Measurements from ENCODE around the gene CBFA2T3. TPM values are rescaled to one million over a fixed set of nuclear protein-coding genes. Genes with fewer than 3 reads are reported as not detected.
A peak's percentile ranks its signal among the peaks of the same experiment; 100 is the strongest.

CBFA2T3 gene
- total RNA-seq, 6 experiments from 2014 or later: 2.5 to 9.8 (median 4.2) TPM

DNA sequence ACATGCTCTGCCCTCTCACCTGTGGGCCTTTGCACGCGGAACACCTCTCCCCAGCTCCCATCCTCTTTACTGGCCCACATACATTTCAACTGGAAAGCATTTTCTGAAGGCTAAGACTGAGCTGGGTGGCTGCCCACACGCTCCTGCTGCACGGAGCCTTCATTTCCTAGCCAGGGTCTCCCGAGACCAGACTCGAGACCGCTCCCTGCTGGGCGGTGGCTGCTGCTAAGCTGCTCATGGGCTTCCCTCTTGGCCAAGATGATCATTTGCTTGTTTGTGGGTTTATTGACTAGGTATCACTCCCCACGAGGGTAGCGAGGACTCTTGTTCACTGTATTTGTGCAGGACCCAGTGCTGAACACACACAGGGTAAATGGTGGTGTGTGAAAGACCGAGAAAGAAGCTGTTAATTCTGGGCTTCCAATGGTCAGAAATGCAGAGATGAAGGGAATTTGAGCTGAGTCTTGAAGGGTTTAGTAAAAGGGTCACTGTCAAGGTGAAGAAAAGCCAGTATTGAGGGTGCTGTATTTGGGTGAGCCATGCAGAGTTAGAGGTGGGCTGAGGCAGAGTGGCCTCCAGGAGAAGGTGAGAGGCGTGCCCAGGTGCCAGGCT, 119.2 kb downstream of the CBFA2T3 start:
- WGBS (ENCODE audit: insufficient coverage, low coverage, low lambda C conversion rate, missing lambda C conversion rate): 14% methylated on average over 12 of the region's 12 CpGs
- Histone ChIP-seq H3K36me3 (peaks cover 0 to 29% (median 5%) of the 10 kb centered on the region in 4 donors), H3K27ac (peak overlapping the region in 2 of 3 donors; percentile 54 to 64), H3K9me3 (no peaks in the 10 kb centered on the region), H3K4me1 (peaks cover 0 to 18% (median 7%) of the 10 kb centered on the region in 4 donors), H3K4me3 (peak overlapping the region; percentile 94 to 98 (median 96)), H3K27me3 (no peaks in the 10 kb centered on the region)
- DNase-seq: peak; percentile 78 to 85 (median 84)
- TF ChIP-seq POLR2A (IDR thresholded peaks at IDR 0.05): no peak
- TF ChIP-seq CTCF (IDR thresholded peaks at IDR 0.05): peak; percentile 48 to 72 (median 67)
- intact Hi-C loops (cut with DNase I): no loop called here
- peak; percentile 65 to 71 (median 67) for ATAC-seq

- 0% methylated on average over 18 of the region's 87 CpGs for WGBS (ENCODE audit: insufficient coverage, low coverage, low lambda C conversion rate, missing lambda C conversion rate)
- DNase-seq: peak; percentile 99
- Histone ChIP-seq H3K27ac (peak within 1 kb of the TSS; percentile 48 to 64 (median 54)), H3K27me3 (no peaks in the 10 kb centered on the region), H3K4me1 (peaks cover 0 to 18% (median 7%) of the 10 kb centered on the region in 4 donors), H3K9me3 (no peaks in the 10 kb centered on the region), H3K36me3 (peaks cover 0 to 29% (median 5%) of the 10 kb centered on the region in 4 donors), H3K4me3 (peak within 1 kb of the TSS; percentile 94 to 98 (median 96))
- ATAC-seq: peak; percentile 93 to 96 (median 96)
- intact Hi-C loops (cut with DNase I): no loop called here
- TF ChIP-seq CTCF (IDR thresholded peaks at IDR 0.05) (no peak), POLR2A (IDR thresholded peaks at IDR 0.05) (peak; percentile 72)
These were observed 119.9 kb downstream of the CBFA2T3 start, which contains the start of the genes GALNS and TRAPPC2L for GRCh38 chr16:88856828-88857727. GALNS (minus strand) TSS chr16:88856947; CDS start chr16:88856877, 70 bp downstream. TRAPPC2L (plus strand) TSS chr16:88857127; CDS start chr16:88857151, 24 bp downstream.

DNA sequence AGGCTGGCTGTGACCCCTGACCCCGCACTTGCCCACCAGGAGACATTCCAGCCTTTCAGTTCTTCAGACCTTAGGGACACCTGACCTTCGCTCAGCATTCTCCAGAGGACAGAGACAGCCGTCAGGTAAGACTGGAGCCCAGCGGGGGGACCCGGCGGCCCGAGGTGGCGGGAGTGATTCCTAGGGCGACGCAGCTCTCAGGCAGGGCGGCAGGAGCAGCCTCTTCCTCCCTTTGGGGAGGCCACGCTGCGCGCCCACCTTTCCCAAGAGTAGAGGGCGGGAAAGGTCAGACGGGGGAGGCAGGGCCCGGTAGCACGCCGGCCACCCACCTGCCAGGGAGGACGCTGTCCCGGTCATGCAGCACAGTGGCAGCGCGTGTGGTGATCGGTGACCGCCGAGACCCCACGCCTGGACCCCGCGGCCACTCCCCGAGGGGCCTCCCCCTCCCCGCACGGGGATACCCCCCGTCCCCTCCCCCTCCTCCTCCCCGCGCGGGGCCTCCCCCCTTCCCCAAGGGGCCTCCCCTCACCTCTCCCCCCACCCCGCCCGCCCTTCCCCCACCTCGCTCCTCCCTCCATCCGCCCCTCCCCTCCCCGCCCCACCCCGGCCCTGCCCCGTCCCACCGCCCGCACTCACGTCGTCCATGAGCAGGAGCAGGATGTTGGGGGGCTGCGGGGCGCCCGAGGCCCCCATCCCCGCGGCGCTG, 120.7 kb downstream of the CBFA2T3 start:
- DNase-seq (peak in 1 of 3 donors; percentile 46), ATAC-seq (peak in 1 of 4 donors; percentile 2)
- H3K4me1 ChIP-seq: peaks cover 0 to 18% (median 7%) of the 10 kb centered on the region in 4 donors
- H3K27ac ChIP-seq: peak overlapping the region in 1 of 3 donors; percentile 64
- peak overlapping the region; percentile 94 to 98 (median 96) for H3K4me3 ChIP-seq
- H3K27me3 ChIP-seq: no peaks in the 10 kb centered on the region
- TF ChIP-seq CTCF (IDR thresholded peaks at IDR 0.05): no peak
- no peak for TF ChIP-seq POLR2A (IDR thresholded peaks at IDR 0.05)
- 2% methylated on average over 21 of the region's 53 CpGs for WGBS (ENCODE audit: insufficient coverage, low coverage, low lambda C conversion rate, missing lambda C conversion rate)
- H3K36me3 ChIP-seq: peaks cover 0 to 26% (median 5%) of the 10 kb centered on the region in 4 donors
- H3K9me3 ChIP-seq: no peaks in the 10 kb centered on the region
- intact Hi-C loops (cut with DNase I): no loop called here

DNA sequence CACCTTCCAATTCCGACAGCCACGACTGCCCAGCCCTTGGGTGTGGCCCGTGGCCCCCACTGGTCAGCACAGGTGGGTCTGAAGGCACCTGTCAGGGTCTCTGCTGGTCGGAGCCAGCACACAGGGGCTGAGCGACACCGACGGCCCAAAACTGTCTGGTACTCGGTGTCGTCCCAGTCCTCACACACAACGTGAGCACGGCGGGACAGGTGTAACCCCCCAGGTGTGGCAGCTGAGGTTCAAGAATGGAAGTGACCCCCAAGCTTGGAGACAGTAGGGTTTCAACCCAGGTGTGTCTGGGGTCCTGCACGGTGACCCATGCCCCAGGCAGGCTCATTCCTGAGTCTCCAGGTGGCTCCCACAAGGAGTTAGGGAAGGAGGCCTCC, 121.3 kb downstream of the CBFA2T3 start:
- H3K4me1 ChIP-seq: peaks cover 0 to 18% (median 7%) of the 10 kb centered on the region in 4 donors
- intact Hi-C loops (cut with DNase I): no loop called here
- H3K36me3 ChIP-seq: peaks cover 0 to 21% (median 5%) of the 10 kb centered on the region in 4 donors
- no peaks in the 10 kb centered on the region for H3K27me3 ChIP-seq
- peak overlapping the region; percentile 94 to 98 (median 96) for H3K4me3 ChIP-seq
- no peak for TF ChIP-seq CTCF (IDR thresholded peaks at IDR 0.05)
- TF ChIP-seq POLR2A (IDR thresholded peaks at IDR 0.05): no peak
- DNase-seq (no peak), ATAC-seq (no peak)
- 90% methylated on average over 10 of the region's 13 CpGs for WGBS (ENCODE audit: insufficient coverage, low coverage, low lambda C conversion rate, missing lambda C conversion rate)
- no peaks in the 10 kb centered on the region for H3K9me3 ChIP-seq
- no peak overlapping the region for H3K27ac ChIP-seq
